HPDE6-E6E7 (cell line): Measurements from ENCODE around the gene WDR45B.

Source experiments
- DNase-seq: peaks from one replicate; pipeline ENCODE4 v3.0.0; 2011; ENCODE audit warnings: missing footprints; ENCODE audit errors: extremely low spot score

Gene WDR45B

DNA sequence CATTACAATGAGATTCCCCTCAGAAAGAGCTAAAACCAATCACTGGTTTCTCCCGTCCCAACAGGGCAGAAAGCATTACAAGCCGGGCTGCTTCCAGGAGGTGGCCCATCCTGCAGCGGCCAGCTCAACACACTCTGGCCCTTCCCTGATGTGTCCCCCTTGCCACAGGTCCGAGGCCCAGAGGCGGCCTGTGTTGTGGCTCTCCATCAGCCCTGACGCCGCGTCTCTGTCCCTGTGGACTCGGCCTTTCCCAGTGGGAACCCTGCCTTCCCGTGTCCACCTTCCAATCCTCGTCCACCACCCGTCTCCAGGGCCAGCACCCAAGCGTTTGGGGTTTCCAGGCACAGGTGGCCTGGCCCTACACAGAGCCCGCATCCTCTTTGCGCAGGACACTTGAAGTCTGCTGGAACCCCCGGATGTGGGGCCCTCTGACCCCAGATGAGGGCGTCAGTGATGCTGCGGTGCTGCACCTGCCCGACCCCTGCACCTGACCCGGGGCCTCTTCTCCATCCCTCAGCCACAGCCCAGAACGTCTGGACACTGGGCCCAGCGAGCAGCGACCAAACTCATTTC lies 29.2 kb upstream of the WDR45B start:
- no peak for DNase-seq

DNA sequence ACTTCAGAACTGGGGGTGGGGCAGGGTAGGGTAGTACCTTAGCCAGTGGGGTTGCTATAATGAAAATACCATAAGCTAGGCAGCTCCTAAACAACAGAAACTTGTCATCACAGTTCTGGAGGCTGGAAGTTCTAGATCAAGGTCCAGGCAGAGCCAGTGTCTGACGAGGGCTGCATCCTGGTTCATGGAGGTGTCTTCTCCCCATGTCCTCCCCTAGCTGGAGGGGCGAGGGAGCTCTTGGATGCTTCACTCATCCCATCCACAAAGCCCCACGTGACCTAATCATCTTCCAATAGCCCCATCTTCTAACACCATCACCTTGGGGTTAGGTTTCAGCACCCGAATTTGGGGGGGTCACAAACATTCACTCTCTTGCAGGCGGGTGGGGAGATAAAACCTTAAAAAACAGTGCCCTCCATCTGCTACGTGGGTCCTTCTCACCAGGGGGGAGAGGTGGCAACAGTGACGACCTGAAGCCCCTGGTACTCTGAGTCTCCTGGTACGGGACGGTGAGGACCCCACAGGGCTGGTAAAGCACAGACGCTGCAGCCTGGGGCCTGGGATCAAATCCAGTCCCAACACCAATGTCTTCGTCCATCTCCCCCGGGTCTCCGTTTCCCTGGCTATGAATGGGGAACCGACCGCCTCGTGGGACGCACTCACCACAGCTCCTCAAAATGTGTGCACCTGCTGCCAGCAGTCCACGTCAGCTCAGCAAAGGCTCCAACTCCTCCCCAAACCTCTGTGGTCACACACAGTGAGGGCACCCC lies 27.4 kb upstream of the WDR45B start:
- no peak for DNase-seq

DNA sequence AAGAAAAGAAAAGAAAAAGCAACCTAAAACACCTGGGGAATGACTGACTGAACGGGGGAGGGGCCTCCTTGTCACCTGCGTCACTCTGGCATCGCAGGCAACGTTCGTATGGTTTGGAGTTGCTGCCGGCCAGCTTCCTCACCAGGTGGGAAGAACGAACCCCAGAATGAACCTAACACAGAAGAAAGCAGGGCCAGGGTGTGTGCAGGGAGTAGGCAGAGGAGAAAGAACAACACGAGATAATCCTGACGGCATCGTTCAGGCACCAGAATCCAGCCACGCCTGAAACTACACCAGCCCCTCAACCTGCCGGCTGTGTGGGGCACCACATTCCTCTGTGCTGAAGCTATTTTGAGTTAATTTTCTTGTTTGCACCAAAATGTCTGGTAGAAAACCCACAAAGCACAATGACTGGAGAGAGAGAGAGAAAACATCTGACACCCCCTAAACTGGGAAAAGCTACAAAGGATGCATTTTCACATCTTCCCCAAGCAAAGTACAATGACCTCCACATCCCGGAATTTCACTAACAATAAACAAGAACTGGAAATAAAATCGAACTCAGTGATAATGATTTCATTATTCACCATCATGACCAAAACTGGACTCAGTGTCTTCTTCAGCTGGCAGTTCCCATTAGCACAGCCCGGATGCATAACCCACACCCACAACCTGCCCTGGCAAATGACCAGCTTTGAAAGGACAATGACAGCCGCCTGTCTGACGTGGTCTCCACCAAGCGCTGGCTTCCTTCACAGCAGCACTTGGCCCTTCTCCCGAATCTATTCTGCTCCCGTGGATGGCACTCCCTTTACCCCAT lies 26.6 kb upstream of the WDR45B start:
- DNase-seq = no peak

DNA sequence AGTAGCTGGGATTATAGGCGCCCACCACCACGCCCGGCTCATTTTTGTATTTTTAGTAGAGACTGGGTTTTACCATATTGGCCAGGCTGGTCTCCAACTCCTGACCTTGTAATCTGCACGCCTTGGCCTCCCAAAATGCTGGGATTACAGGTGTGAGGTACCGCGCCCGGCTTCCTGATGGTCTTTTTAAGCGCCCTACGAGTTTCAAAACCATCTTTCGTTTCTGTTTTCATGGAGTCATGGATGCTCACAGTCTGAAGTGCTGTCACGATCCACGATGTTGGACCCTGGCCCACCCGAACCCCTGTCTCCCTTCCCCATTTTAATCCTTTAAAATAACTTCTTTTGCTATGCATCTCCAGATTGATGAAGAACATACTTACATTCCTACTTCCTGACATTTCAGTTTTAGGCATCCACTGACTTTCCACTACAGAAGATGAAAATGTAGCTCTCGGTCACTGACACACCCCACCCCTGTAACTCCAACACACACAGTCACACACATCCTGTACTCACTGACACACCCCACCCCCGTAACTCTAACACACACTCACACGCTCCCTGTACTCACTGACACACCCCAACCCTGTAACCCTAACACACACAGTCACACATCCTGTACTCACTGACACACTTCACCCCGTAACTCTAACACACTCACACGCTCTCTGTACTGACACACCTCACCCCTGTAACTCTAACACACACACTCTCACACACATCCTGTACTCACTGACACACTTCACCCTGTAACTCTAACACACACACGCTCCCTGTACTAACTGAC lies 22.6 kb upstream of the WDR45B start:
- DNase-seq = no peak

DNA sequence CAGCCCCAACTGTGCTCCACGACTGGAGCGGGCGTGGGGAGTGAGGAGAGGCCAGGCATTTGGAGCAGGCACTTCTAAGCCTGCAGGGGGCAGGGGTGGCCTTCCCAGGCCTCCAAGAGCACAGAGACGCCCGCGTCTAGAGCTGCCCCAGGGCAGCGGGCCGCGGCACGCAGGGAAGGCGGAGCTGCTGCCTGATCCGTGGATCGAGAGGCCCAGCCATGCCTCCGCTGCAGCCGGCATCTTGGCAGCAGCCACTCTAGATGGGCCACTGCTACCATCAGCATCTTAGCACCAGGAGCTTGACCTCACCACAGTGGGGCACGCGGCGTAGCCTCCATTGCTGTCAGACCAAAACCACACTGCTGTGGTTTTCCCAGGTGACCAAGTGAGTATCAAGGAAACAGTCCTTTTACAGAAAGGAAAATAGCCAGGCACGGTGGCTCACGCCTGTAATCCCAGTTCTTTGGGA lies 20.4 kb upstream of the WDR45B start:
- DNase-seq = peak; percentile 71

DNA sequence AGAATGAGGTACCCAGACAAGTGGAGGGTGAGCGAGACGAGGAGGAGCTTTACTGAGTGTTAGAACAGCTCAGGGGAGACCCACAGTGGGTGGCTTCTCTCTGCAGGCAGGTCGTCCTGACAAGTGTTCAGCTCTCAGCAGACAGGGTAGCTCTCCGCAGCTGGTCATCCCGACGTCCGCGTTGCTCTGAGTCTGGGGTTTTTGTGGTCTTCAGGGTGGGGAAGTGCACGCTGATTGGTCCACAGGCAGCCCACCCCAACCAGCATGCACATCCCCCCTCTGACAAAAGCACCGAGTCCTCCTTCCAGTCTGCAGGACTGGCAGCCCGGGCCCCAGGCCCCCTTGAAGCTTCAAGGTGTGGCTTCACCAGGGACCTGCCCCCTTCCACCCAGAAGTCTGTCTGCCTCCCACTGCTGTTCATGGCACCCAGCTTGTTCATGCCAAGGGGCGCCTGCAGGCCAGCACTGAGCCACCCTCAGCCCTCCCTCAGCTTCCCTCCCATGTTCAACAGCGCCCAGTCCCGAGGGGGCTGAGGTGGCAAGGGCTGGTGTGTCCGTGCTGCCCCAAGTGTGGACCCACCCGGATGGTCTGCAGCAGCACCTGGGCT lies 19.9 kb upstream of the WDR45B start:
- no peak for DNase-seq

DNA sequence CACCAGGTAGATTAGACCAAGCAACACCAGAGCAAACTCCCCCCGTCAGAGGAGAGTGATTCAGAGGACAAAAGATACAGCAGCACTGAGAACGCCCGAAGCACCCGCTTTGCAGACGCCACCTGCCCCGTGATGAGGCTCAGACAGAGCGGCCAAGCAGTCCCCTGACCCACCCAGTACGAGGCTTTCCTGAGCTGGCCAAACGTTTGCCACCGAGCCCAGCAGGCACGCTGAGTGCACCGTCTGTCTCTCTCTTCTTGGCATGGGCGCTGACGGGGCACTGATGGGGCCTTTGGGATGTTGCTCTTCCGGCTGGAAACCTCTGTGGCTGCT lies 19.4 kb upstream of the WDR45B start:
- no peak for DNase-seq

DNA sequence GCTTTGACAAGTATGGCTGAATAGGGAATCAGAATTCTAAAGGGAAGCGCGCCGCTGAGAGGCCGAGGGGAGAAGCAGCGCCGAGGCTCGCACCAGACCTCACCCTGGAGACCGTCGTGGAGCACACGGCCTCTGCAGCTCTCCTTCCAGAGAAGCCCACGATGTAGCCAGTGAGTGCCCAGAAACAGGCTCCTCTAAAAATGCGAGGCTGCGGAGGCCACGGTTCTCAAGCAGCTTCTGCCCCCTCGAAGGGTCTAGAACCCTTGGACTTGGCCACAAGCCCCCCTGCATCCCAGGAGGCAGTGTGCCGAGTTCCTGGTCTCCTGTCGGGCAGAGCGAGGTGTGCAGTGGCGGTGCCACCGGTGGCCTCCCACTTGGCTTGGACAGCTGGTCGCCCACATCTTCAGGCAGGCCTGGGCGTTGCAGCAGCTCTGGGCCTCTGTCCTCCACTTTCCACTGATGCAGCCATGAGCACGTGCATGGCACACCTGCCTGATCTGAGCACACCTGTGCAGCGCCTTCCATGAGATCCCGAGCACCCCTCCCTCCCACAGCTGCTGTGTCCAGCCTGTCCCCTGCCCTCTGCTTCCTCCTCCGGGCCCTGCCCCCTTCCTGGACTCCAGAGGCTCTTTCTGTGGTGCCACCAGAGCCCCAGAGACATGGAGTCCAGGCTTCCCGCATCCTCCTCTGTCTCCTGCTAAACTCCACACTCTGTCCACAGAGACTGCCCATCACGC lies 18.9 kb upstream of the WDR45B start:
- no peak for DNase-seq

DNA sequence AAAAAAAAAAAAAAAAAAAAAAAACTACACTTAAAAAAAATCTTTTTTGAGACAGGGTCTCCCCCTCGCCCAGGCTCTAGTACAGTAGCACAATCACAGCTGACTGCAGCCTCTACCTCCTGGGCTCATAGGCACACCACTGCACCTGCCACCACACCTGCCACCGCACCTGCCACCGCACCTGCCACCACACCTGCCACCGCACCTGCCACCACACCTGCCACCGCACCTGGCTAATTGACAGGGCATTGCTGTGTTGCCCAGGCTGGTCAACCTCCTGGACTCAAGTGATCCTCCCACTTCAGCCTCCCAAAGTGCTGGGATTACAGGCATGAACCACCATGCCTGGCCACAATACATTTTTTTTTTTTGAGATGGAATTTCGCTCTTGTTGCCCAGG lies 17.6 kb upstream of the WDR45B start:
- DNase-seq = no peak

DNA sequence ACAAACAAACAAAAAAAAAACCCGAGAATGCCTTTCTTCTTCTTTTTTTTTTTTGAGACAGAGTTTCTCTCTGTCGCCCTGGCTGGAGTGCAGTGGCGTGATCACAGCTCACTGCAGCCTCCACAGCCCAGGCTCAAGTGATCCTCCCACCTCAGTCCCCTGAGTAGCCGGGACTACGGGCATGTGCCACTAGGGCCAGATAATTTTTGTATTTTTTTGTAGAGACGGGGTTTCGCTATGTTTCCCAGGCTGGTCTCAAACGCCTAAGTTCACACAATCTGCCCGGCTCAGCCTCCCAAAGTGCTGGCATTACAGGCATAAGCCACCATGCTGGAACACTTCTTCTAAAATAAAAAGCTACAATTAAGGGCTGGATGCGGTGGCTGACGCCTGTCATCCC lies 17.0 kb upstream of the WDR45B start:
- no peak for DNase-seq

DNA sequence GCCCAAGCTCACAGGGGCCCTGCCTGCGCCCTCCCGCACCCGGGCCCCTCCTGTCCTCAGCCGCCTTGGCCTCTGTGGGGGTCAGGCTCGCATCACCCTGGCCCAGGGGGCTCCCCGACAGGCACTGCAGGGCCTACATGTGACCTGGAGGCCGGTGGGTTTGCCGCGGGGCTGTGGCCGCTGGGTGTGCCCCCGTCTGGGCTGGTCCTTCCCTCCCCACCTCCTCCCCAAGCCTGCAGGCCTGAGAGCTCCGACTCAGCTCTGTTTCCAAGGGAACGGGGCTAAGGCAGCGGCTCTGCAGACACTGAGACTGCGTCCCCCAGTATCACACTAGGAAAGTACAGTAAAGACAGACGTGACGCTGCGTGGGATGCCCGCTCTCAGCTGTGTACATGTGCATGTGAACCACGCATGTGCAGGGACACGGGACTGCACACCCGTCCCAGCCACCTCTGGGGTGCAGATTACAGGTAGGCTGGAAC lies 16.5 kb upstream of the WDR45B start:
- DNase-seq = no peak

DNA sequence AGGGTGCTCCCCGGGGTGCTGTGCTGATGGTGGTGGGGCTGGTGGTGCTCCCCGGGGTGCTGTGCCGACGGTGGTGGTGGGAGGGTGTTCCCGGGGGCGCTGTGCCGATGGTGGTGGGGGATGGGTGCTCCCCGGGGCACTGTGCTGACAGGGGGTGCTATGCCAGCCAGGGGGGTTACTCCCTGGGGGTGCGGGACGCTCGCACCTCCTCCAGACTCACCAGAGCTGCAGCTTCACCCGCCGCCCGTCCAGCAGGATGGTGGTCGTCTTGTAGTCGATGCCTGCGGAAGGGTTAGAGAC lies 16.0 kb upstream of the WDR45B start:
- DNase-seq = no peak

DNA sequence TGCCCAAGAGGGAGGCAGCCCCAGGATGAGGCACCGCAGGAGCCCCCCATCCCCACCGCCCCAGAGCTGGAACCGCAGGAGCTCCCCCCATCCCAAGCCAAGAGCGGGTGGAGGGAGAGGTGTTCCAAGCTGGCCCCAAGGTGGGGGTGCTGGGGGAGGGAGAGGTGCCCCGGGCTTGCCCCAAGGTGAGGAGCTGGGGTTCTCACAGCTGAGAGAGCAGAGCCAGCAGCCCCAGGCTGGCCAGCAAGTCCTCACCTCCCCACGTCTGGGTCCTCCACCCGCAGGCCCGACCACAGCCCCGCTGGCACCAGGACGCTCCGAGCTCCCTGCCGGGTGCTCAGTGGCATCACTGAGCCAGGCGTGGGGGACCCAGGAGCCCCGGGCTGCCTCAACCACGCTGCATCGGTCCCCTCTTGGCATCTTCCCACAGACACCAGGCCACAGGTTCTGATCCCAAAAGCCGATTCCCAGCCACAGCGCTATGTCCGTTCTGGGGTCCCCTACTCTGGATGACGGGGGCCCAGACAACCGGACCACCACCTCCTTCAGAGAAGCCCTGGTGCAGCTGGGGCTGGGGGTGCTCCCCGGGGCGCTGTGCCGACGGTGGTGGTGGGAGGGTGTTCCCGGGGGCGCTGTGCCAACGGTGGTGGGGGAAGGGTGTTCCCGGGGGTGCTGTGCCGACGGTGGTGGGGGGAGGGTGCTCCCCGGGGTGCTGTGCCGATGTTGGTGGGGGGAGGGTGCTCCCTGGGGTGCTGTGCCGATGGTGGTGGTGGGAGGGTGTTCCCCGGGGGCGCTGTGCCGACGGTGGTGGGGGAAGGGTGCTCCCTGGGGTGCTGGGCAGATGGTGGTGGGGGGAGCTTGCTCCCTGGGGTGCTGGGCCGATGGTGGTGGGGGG lies 15.4 kb upstream of the WDR45B start:
- no peak for DNase-seq

DNA sequence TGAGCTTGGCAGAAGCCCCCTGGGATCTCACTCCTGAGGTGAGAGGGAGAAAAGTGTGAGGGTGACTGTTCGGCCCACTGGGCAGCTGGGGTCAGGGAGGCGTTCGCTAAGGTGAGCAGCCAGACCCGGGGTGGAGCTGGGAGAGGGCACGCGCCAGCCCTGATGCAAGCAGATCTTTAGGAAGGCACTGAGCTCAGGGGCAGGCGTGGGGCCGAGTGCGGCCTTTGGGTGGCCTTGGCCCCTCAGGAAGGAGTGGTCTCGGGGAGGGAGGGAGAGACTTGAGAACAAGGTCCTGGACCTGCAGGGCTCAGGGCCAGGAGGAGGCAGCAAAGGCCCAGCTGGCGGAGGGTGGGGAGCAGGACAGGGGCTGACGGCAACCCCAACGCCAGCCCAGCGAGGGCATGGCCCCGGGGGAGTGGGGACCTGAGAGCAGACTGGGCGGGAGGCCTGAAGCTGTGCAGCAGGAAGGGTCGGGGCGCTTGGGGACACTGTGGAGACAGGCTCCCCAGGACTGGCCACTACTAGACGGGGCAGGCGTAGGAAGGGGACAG lies 14.5 kb upstream of the WDR45B start:
- DNase-seq = no peak

DNA sequence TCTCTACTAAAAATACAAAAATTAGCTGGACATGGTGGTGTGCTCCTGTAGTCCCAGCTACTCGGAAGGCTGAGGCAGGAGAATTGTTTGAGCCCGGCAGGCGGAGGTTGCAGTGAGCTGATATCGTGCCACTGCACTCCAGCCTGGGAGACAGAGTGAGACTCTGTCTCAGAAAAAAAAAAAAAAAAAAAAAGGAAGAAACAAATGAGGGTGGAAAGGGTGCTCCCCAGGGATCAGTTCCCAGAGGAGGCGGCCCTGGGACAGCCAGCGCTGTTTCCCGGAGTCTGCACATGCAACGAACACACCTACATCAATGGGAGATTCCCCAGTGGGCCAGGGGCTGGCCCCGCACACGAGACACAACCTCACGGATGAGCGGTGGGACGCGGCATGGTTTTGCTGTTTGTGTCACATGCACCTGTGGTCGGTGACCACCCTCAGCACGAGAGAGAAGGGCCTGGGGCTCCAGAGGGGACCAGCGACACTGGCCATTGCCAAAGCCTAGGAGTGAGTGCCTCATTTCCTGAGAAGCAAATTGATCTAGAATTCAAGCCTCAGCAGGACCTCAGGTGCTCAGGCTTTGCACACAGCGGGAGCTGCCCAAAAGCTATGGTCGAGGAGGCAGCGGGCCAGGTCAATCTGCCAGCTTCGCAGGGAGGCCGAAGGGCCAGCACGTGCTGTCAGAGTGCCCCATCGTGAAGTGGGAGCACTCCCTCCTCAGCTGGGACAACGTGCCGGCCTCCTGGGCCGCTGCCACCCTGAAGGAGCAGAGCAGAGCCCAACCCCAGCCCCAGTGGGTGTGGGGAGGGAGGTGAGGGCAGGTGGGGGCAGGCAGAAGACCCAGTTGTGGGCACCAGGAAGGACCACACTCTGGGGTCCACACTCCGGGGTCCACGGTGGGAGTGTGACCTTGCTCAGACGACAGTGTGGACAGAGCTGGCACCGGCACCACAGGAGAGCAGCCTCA lies 13.8 kb upstream of the WDR45B start:
- no peak for DNase-seq

DNA sequence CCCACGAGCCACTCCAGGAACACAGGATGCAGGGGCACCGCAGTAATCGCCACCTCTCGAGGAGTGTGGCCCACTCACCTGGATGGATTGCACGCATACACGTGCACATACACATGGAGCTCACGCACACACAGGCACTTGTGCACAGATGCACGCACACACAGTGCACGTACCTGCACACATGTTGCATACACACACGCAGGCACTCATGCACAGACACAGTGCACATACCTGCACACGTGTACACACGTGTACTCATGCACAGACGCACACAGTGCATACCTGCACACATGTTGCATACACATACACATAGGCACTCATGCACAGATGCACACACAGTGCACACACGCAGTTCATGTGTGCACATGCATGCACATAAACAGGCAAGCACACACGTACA lies 11.6 kb upstream of the WDR45B start:
- DNase-seq = no peak

DNA sequence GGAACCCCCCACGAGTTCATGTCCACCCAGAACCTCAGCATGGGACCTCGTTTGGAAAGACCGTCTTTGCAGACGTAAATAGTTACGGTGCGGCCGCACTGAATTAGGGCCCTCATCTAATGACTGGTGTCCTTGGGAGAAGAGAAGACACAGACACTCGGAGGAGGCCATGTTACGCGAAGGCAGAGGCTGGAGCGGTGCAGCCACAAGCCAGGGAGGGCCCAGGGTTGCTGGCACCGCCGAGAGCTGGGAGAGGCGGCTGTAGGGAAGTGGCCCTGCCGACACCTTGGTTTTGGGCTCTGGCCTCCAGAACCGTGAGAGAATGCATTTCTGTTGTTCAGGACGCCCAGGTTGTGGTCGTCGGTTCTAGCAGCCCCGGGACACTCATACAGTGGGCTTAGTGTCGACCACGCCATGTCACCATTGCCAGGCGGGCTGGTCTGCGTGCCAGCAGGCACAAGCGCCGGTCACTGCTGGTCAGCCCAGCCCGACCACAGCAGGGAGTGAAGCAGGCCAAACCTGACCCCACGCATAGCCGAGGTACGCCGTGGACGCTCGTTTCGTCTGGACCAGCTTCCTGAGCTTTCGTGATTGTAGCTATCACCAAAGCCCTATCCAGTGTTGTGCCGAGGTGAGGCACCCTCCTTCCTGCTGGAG lies 10.7 kb upstream of the WDR45B start:
- DNase-seq = no peak

DNA sequence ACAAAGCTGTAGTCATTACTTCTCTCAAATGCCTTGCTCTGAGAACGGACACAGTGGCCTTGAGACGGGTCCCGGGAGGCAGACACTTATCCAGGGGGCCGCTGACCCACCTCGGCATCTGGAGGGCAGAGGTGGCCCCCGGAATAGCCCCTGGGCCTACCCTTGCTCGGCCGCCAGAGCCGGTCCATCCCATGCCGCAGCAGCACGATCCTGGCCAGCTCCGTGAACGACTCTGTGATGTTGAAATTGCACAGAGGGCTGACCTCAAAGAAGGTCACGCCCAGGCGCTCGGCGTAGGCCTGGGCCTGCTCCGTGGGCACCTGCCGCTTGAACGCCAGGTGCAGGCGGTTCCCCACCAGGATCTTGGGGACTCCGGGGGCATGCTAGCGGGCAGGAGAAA lies 10.1 kb upstream of the WDR45B start:
- no peak for DNase-seq
